HG03135 (cell line): ENCODE measurements around the gene ODF2.

Source experiments
- ATAC-seq: cut with Tn5 transposase; IDR thresholded peaks from one replicate; pipeline ENCODE4 v1.9.1; 2021; ENCODE audit warnings: mild to moderate bottlenecking, moderate library complexity; ENCODE audit not compliant: unreplicated experiment

ODF2 gene

DNA sequence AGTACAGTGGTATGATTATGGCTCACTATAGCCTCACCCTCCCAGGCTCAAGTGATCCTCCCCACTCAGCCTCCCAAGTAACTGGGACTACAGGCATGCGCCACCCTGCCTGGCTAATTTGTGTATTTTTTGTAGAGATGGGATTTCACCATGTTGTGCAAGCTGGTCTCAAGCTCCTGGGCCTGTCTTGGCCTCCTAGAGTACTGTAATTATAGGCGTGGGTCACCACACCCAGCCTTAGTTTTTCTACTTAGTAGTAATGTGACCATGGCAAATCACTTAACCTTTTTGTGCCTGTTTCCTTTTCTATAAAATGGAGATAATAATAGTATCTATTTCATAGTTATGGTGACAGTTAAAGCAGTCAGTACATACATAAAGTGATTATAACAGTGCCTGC is 70.9 kb downstream of the ODF2 start:
- no peak for ATAC-seq

DNA sequence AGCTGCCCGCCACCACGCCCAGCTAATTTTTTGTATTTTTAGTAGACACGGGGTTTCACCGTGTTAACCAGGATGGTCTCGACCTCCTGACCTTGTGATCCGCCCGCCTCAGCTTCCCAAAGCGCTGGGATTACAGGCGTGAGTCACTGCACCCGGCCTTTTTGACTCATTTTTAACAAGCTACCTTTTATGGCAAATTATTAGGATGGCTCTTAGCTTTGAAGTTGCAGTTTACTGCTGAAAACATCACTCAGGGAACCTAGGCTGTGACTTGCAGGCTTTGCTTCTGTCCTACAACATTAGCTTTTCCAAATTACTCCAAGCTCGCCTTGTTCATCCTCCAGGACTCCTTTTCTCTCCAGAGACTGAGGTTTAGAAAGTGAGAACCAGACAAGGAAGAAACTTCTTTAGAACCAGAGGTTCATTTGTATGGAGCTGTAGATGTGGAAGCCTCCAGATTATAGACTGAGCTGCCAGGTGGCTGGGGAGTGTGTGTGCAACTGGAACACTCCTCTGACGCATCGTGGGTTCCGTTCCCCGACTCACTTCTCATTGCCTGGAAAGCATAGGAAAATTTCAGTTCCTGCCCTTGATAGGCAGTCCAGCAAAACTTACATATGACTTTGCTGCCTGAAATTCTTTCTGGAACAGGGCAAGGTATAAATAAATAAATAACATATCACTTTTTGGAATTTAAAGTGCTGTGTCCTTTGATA is 72.8 kb downstream of the ODF2 start:
- no peak for ATAC-seq

DNA sequence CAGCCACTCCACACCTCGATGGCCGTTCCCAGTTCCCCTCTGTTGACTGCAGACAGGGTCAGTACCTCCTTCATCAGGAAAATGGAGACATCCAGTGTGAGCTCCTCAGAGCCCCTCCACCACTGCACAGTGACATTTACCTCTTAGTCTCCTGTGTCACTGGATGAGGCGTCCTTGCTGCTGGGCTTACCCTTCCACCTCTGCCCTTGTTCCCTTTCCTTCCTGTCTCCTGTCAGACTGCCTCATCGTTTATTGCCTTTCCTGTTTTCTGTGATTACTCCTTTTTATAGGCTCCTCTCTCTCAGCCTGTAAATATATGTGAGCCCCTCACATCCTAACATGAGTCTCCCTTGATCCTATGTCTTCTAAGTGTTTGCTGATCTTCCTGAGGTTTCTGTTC is 73.4 kb downstream of the ODF2 start:
- no peak for ATAC-seq

DNA sequence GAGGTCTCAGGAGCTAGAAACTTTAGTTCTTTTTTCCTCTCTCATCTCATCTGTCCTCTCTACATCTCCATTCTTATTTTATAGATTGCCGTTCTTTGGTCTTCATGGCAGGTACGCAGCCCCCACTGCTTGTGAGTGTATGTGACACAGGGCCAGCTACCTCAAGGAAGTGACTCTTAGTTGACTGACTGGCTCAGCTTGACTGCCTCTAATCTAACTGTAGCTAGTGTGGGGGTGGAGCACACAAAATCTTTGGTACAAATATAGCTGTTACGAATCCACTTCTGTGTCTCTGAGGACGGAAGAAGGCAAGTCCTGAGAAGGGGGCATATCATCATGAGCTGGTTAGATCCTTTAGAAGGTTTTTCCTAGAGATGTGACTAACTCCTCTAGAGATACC is 76.8 kb downstream of the ODF2 start:
- no peak for ATAC-seq

DNA sequence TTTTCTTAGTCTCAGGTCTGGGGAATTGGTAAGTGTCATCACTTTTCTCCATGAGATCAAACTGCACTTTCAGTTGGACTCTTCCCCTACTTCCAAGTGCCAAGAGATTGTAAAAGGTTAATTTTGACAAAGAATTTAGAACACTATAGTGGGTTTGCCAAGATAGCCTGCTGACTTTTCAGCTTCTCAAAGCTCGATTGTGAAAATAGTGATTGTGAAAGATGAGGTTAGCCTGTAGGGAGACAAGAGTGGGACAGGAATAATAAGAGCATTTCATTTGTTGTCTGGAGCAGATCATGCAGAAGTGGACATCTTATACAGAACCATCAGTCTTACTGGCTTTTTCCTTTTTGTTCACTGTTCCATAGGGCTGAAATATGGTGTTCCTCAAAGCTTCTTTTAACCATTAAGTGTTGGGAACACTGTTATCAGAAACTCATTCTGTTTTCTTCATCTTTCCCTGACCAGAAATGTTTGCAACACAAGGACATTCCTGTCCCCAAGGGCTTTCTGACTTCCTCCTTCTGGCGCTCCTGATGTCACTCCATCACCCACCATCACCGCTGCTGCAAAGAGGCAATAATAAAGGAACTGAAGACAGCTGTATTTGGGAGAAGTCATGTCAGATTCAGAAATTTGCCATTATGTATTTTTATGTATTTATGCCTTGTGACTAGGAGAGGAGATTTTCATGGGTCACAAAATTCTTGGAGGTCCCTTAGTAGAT is 85.0 kb downstream of the ODF2 start:
- no peak for ATAC-seq

DNA sequence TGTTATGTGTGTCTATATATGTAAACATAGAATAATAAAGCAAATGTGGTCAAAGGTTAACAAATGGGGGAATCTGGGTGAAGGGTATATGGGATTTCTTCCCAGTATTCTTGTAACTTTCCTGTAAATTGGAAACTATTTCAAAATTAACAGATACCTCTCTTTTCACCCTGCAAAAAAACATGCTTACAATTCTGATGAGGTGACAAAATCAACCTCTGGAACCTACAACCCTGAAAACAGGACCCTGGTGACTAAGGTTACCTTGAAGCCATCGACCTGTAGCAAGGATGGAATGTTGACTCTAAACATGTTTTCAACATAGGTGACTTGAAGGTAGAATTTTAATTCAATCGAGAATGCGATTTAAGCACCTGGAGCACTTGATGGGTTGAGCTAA is 90.7 kb downstream of the ODF2 start:
- ATAC-seq = no peak

DNA sequence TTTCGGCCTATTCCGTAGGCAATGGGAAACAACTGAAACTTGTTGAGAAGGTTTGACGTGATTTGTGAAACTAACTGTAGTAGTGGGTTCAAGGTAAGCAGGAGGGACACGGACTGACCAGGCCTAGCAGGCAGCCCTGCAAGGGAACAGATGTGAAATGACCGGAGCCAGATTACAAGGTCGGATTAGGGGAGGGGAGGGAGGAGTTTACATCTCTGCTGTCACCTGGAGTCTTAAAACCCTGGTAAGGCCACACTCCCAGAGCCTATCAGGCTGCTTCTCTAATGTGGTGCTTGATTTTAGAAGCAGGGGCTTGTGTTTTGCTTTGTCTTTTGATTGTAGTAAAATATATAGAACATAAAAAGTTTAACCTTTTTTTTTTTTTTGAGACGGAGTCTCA is 93.1 kb downstream of the ODF2 start:
- no peak for ATAC-seq

DNA sequence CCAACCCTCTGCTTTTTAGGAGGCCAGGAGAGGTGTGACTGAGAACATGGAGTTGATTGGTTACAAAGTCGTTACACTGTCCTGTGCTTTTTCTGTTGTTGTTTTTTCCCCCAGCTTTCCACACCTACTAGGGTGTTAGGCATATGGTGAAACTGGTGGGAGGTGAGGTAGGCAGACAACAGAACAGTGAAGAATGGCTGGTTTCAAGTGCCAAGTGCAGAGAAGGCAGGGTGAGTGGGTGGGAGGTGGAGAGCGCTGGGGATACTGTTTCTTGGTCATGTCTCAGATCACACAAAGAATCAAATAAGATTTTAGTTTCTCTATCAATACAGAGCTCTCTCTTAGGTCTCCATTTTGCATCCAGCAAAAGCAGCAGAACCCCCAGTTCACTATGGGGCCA is 94.4 kb downstream of the ODF2 start:
- no peak for ATAC-seq
